ENCODE measurements around the gene CHST1.

CHST1 gene

GRCh38 chr11:45638051-45638450 is 27.4 kb downstream of the CHST1 start:
- Histone ChIP-seq H3K9ac (no peak overlapping the region), H3K36me3 (ENCODE audit: insufficient read depth) (no peaks in the 10 kb centered on the region), H2AFZ (ENCODE audit: low read depth) (no peak overlapping the region), H3K4me1 (ENCODE audit: low read depth, poor library complexity, severe bottlenecking) (no peaks in the 10 kb centered on the region), H3K27ac (no peak overlapping the region), H3K4me2 (no peak overlapping the region), H3K4me3 (IDR thresholded peaks at IDR 0.05; ENCODE audit: insufficient read depth, low read depth, low read length) (no peak overlapping the region), H4K20me1 (ENCODE audit: insufficient read depth) (no peaks in the 10 kb centered on the region), H3K27me3 (ENCODE audit: insufficient read depth, low read depth) (no peaks in the 10 kb centered on the region), H3K79me2 (ENCODE audit: insufficient read depth, low read depth) (no peaks in the 10 kb centered on the region)
- no peak for TF ChIP-seq CTCF (conservative IDR thresholded peaks at IDR 0.05; ENCODE audit: low read depth, low read length)

GRCh38 chr11:45635907-45636306 is 29.5 kb downstream of the CHST1 start:
- Histone ChIP-seq H3K79me2 (ENCODE audit: insufficient read depth, low read depth) (no peaks in the 10 kb centered on the region), H4K20me1 (ENCODE audit: insufficient read depth) (no peaks in the 10 kb centered on the region), H3K4me3 (IDR thresholded peaks at IDR 0.05; ENCODE audit: insufficient read depth, low read depth, low read length) (no peak overlapping the region), H2AFZ (ENCODE audit: low read depth) (no peak overlapping the region), H3K27me3 (ENCODE audit: insufficient read depth, low read depth) (no peaks in the 10 kb centered on the region), H3K36me3 (ENCODE audit: insufficient read depth) (no peaks in the 10 kb centered on the region), H3K27ac (no peak overlapping the region), H3K4me2 (no peak overlapping the region), H3K9ac (no peak overlapping the region), H3K4me1 (ENCODE audit: low read depth, poor library complexity, severe bottlenecking) (no peaks in the 10 kb centered on the region)
- no peak for TF ChIP-seq CTCF (conservative IDR thresholded peaks at IDR 0.05; ENCODE audit: low read depth, low read length)

- Histone ChIP-seq H3K4me1 (ENCODE audit: low read depth, poor library complexity, severe bottlenecking) (no peaks in the 10 kb centered on the region), H4K20me1 (ENCODE audit: insufficient read depth) (no peaks in the 10 kb centered on the region), H3K4me3 (IDR thresholded peaks at IDR 0.05; ENCODE audit: insufficient read depth, low read depth, low read length) (no peak overlapping the region), H3K36me3 (ENCODE audit: insufficient read depth) (no peaks in the 10 kb centered on the region), H3K9ac (no peak overlapping the region), H3K27me3 (ENCODE audit: insufficient read depth, low read depth) (no peaks in the 10 kb centered on the region), H3K79me2 (ENCODE audit: insufficient read depth, low read depth) (no peaks in the 10 kb centered on the region), H3K27ac (no peak overlapping the region), H3K4me2 (no peak overlapping the region), H2AFZ (ENCODE audit: low read depth) (no peak overlapping the region)
- TF ChIP-seq CTCF (conservative IDR thresholded peaks at IDR 0.05; ENCODE audit: low read depth, low read length) = no peak
Measured at GRCh38 chr11:45625611-45626010, 39.8 kb downstream of the CHST1 start.

GRCh38 chr11:45624095-45624494 is 41.3 kb downstream of the CHST1 start:
- Histone ChIP-seq H3K27ac (no peak overlapping the region), H3K36me3 (ENCODE audit: insufficient read depth) (no peaks in the 10 kb centered on the region), H3K4me2 (no peak overlapping the region), H2AFZ (ENCODE audit: low read depth) (no peak overlapping the region), H3K27me3 (ENCODE audit: insufficient read depth, low read depth) (no peaks in the 10 kb centered on the region), H3K4me3 (IDR thresholded peaks at IDR 0.05; ENCODE audit: insufficient read depth, low read depth, low read length) (no peak overlapping the region), H3K79me2 (ENCODE audit: insufficient read depth, low read depth) (no peaks in the 10 kb centered on the region), H4K20me1 (ENCODE audit: insufficient read depth) (no peaks in the 10 kb centered on the region), H3K9ac (no peak overlapping the region), H3K4me1 (ENCODE audit: low read depth, poor library complexity, severe bottlenecking) (no peaks in the 10 kb centered on the region)
- TF ChIP-seq CTCF (conservative IDR thresholded peaks at IDR 0.05; ENCODE audit: low read depth, low read length) = no peak

GRCh38 chr11:45622861-45623260 is 42.6 kb downstream of the CHST1 start:
- H3K4me3 ChIP-seq (IDR thresholded peaks at IDR 0.05; ENCODE audit: insufficient read depth, low read depth, low read length) = no peak overlapping the region
- H3K4me1 ChIP-seq (ENCODE audit: low read depth, poor library complexity, severe bottlenecking) = no peaks in the 10 kb centered on the region
- TF ChIP-seq CTCF (conservative IDR thresholded peaks at IDR 0.05; ENCODE audit: low read depth, low read length) = no peak
- no peak overlapping the region for H2AFZ ChIP-seq (ENCODE audit: low read depth)
- H3K4me2 ChIP-seq = no peak overlapping the region
- H3K27me3 ChIP-seq (ENCODE audit: insufficient read depth, low read depth) = no peaks in the 10 kb centered on the region
- H3K36me3 ChIP-seq (ENCODE audit: insufficient read depth) = no peaks in the 10 kb centered on the region
- no peak overlapping the region for H3K27ac ChIP-seq
- no peaks in the 10 kb centered on the region for H3K79me2 ChIP-seq (ENCODE audit: insufficient read depth, low read depth)
- H3K9ac ChIP-seq = no peak overlapping the region
- no peaks in the 10 kb centered on the region for H4K20me1 ChIP-seq (ENCODE audit: insufficient read depth)

Data from KMS-11 (cell line).